Panc1 (cell line): ENCODE results near the gene SLC25A29. TPM values are rescaled to one million over a fixed set of nuclear protein-coding genes. Genes with fewer than 3 reads are reported as not detected.

Experiments
- ATAC-seq: fragments of 200-7000 bp; cut with Tn5 transposase; 2 replicates; pipeline ENCODE4 v1.9.1; 2020; ENCODE audit warnings: mild to moderate bottlenecking, moderate library complexity
- BruUV-seq: library from RNA; stranded (reverse); fragments of 400-500 nt; replicated peaks from 2 replicates; lab custom pipeline; 2021; lab: Mats Ljungman, UMichigan
- CTCF ChIA-PET: fragments of 300-600 bp; sonication (Branson Sonifier 250); formaldehyde crosslinking; loops from one replicate; lab custom pipeline; 2022; ENCODE audit warnings: antibody characterized with exemption; lab: Charles Lee
- POLR2A ChIA-PET: fragments of 300-600 bp; sonication (Branson Sonifier 250); formaldehyde crosslinking; loops from one replicate; lab custom pipeline; 2022; ENCODE audit warnings: antibody characterized with exemption; lab: Charles Lee
- DNase-seq: peaks from one replicate; pipeline ENCODE4 v3.0.0-alpha.2; 2010; ENCODE audit warnings: low read depth, low spot score
- H3K27ac ChIP-seq: 2 replicates; pipeline ENCODE4 v1.5.1; 2011; ENCODE audit warnings: mild to moderate bottlenecking, low read length, inconsistent platforms
- H3K27me3 ChIP-seq: fragments of 200-500 bp; sonication (Bioruptor generic); 2 replicates; pipeline ENCODE4 v1.6.0; 2014; ENCODE audit warnings: low read length, inconsistent platforms; ENCODE audit not compliant: control insufficient read depth, insufficient read depth
- H3K36me3 ChIP-seq: fragments of 200-500 bp; sonication (Bioruptor generic); 2 replicates; pipeline ENCODE4 v1.5.1; 2014; ENCODE audit warnings: inconsistent platforms, mild to moderate bottlenecking, low read length, moderate library complexity; ENCODE audit not compliant: control insufficient read depth, insufficient read depth
- H3K4me1 ChIP-seq: 2 replicates; pipeline ENCODE4 v1.5.1; 2011; ENCODE audit warnings: inconsistent platforms, mild to moderate bottlenecking, low read length, moderate library complexity; ENCODE audit not compliant: control insufficient read depth, insufficient read depth
- H3K4me3 ChIP-seq, 2 experiments: 2 replicates each; pipeline ENCODE4 v1.5.1; 2011 to 2012; ENCODE audit warnings: low read depth in 2 of 2, low read length in 2 of 2, mild to moderate bottlenecking in 2 of 2, inconsistent platforms in 1 of 2, moderate library complexity in 1 of 2
- H3K9me3 ChIP-seq: fragments of 200-500 bp; sonication (Bioruptor generic); 2 replicates; pipeline ENCODE4 v1.5.1; 2014; ENCODE audit warnings: low read depth, mild to moderate bottlenecking, inconsistent platforms, low read length, moderate library complexity; ENCODE audit not compliant: control insufficient read depth, insufficient read depth
- POLR2AphosphoS5 ChIP-seq: IDR thresholded peaks from 2 replicates; pipeline ENCODE4 v1.6.1; 2012; ENCODE audit warnings: mild to moderate bottlenecking, low read depth, low read length, moderate library complexity
- SIN3A ChIP-seq: IDR thresholded peaks from 2 replicates; pipeline ENCODE4 v1.6.1; 2012; ENCODE audit warnings: low read depth, mild to moderate bottlenecking, low read length, moderate library complexity, borderline replicate concordance; ENCODE audit not compliant: insufficient read depth
- TCF7L2 ChIP-seq: IDR thresholded peaks from 2 replicates; pipeline ENCODE4 v1.6.1; 2011; ENCODE audit warnings: mild to moderate bottlenecking, low read depth, low read length, inconsistent platforms
- in situ Hi-C: cut with HindIII; loops from 2 replicates; pipeline ENCODE4 v1.10.0; 2016; ENCODE audit warnings: low sequenced_read_pairs, low pct_unique_long_range_greater_than_20kb
- intact Hi-C: fragments of 100-400 bp; cut with micrococcal nuclease; formaldehyde crosslinking; loops from one replicate; pipeline ENCODE4 v1.10.0; 2022; ENCODE audit not compliant: unreplicated experiment
- total RNA-seq: library from RNA; stranded (reverse); gene quantifications from one replicate; pipeline ENCODE4 v1.2.1, GENCODE V29; 2021; ENCODE audit not compliant: unreplicated experiment
- TF ChIP-seq, protein P1 (sequence below): fragments of 450-650 bp; IDR thresholded peaks from 2 replicates; pipeline ENCODE4 v1.5.1; 2017; ENCODE audit warnings: mild to moderate bottlenecking
- TF ChIP-seq, protein P2 (sequence below), 2 experiments: IDR thresholded peaks; 2 replicates each; pipeline ENCODE4 v1.6.1; 2011 to 2012; ENCODE audit warnings: low read depth in 2 of 2, control low read depth in 1 of 2, low read length in 1 of 2, mild to moderate bottlenecking in 1 of 2, moderate library complexity in 1 of 2; ENCODE audit not compliant: insufficient read depth in 1 of 2

SLC25A29 gene
- total RNA-seq, 1 experiment from 2014 or later, result 33.6 TPM

DNA sequence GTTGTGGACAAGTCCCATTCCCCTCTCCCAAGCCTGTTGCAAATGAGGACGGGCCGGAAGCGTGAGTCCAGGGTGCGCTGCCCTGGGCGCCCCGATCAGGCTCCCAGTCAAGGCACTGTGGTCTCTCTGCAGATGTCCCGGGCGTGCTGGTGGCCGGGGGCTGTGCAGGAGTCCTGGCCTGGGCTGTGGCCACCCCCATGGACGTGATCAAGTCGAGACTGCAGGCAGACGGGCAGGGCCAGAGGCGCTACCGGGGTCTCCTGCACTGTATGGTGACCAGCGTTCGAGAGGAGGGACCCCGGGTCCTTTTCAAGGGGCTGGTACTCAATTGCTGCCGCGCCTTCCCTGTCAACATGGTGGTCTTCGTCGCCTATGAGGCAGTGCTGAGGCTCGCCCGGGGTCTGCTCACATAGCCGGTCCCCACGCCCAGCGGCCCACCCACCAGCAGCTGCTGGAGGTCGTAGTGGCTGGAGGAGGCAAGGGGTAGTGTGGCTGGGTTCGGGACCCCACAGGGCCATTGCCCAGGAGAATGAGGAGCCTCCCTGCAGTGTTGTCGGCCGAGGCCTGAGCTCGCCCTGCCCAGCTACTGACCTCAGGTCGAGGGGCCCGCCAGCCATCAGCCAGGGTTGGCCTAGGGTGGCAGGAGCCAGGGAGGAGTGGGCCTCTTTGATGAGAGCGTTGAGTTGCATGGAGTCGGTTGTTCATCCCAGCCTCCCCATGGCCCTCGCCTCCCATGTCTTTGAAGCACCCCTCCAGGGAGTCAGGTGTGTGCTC, 23.2 kb upstream of the SLC25A29 start:
- POLR2A ChIA-PET, result no interaction called here
- no peaks in the 10 kb centered on the region for H3K4me1 ChIP-seq
- ATAC-seq (no peak), DNase-seq (no peak)
- intact Hi-C loops (no loop called here), in situ Hi-C loops (no loop called here)
- BruUV-seq, result no TSS peak
- TF ChIP-seq, protein P1, sequence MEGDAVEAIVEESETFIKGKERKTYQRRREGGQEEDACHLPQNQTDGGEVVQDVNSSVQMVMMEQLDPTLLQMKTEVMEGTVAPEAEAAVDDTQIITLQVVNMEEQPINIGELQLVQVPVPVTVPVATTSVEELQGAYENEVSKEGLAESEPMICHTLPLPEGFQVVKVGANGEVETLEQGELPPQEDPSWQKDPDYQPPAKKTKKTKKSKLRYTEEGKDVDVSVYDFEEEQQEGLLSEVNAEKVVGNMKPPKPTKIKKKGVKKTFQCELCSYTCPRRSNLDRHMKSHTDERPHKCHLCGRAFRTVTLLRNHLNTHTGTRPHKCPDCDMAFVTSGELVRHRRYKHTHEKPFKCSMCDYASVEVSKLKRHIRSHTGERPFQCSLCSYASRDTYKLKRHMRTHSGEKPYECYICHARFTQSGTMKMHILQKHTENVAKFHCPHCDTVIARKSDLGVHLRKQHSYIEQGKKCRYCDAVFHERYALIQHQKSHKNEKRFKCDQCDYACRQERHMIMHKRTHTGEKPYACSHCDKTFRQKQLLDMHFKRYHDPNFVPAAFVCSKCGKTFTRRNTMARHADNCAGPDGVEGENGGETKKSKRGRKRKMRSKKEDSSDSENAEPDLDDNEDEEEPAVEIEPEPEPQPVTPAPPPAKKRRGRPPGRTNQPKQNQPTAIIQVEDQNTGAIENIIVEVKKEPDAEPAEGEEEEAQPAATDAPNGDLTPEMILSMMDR, result no peak
- TF ChIP-seq, protein P2, sequence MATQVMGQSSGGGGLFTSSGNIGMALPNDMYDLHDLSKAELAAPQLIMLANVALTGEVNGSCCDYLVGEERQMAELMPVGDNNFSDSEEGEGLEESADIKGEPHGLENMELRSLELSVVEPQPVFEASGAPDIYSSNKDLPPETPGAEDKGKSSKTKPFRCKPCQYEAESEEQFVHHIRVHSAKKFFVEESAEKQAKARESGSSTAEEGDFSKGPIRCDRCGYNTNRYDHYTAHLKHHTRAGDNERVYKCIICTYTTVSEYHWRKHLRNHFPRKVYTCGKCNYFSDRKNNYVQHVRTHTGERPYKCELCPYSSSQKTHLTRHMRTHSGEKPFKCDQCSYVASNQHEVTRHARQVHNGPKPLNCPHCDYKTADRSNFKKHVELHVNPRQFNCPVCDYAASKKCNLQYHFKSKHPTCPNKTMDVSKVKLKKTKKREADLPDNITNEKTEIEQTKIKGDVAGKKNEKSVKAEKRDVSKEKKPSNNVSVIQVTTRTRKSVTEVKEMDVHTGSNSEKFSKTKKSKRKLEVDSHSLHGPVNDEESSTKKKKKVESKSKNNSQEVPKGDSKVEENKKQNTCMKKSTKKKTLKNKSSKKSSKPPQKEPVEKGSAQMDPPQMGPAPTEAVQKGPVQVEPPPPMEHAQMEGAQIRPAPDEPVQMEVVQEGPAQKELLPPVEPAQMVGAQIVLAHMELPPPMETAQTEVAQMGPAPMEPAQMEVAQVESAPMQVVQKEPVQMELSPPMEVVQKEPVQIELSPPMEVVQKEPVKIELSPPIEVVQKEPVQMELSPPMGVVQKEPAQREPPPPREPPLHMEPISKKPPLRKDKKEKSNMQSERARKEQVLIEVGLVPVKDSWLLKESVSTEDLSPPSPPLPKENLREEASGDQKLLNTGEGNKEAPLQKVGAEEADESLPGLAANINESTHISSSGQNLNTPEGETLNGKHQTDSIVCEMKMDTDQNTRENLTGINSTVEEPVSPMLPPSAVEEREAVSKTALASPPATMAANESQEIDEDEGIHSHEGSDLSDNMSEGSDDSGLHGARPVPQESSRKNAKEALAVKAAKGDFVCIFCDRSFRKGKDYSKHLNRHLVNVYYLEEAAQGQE (IDR thresholded peaks at IDR 0.05; ENCODE audit: insufficient read depth in 1 of 2, low read depth in 2 of 2, low read length in 1 of 2), result no peak
- TF ChIP-seq TCF7L2 (no peak), POLR2AphosphoS5 (no peak), SIN3A (no peak)
- H3K4me3 ChIP-seq, result no peak overlapping the region
- CTCF ChIA-PET, result no interaction called here
- no peaks in the 10 kb centered on the region for H3K27me3 ChIP-seq
- no peaks in the 10 kb centered on the region for H3K9me3 ChIP-seq
- no peak overlapping the region for H3K27ac ChIP-seq
- H3K36me3 ChIP-seq, result no peaks in the 10 kb centered on the region

DNA sequence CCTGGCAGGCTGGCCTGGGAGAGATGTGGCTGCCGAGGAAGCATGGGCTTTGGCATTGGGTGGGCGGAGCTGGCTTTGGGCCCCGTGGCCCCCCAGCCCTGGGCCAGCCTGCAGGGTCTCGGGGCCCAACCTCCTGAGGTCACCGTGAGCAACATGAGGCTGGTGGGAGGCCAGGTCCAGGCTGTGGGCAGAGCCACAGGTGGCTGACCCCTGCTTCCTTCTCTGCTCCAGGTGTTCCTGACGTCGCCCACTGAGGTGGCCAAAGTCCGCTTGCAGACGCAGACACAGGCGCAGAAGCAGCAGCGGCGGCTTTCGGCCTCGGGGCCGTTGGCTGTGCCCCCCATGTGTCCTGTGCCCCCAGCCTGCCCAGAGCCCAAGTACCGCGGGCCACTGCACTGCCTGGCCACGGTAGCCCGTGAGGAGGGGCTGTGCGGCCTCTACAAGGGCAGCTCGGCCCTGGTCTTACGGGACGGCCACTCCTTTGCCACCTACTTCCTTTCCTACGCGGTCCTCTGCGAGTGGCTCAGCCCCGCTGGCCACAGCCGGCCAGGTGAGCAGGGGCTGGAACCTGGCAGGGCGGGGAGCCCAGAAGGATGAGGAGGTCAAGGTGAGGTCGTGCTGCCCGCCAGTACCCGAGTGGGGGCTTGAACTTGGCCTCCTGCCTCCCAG, 22.4 kb upstream of the SLC25A29 start:
- no peaks in the 10 kb centered on the region for H3K36me3 ChIP-seq
- no peaks in the 10 kb centered on the region for H3K9me3 ChIP-seq
- POLR2A ChIA-PET, result no interaction called here
- TF ChIP-seq, protein P2 (IDR thresholded peaks at IDR 0.05; ENCODE audit: insufficient read depth in 1 of 2, low read depth in 2 of 2, low read length in 1 of 2), result no peak
- TF ChIP-seq TCF7L2 (no peak), SIN3A (no peak), POLR2AphosphoS5 (no peak)
- TF ChIP-seq, protein P1, result no peak
- DNase-seq (no peak), ATAC-seq (no peak)
- intact Hi-C loops (no loop called here), in situ Hi-C loops (no loop called here)
- no peaks in the 10 kb centered on the region for H3K27me3 ChIP-seq
- CTCF ChIA-PET, result no interaction called here
- no TSS peak for BruUV-seq
- no peaks in the 10 kb centered on the region for H3K4me1 ChIP-seq
- H3K4me3 ChIP-seq, result no peak overlapping the region
- no peak overlapping the region for H3K27ac ChIP-seq
